Small intestine (tissue), 7 donors: Measurements from ENCODE around the gene TEC. TPM values are rescaled to one million over a fixed set of nuclear protein-coding genes. Genes with fewer than 3 reads are reported as not detected.

ENCODE experiments used
- DNase-seq, 2 donors: peaks; one replicate each; pipeline versions ENCODE4 v3.0.0 to v3.0.0-alpha.2; 2013
- FAIRE-seq: peaks from 2 replicates; lab custom pipeline; 2012; peaks lifted over from hg19 to GRCh38; lab: Jason Lieb, UNC
- H3K27ac ChIP-seq, 3 donors: one replicate each; pipeline ENCODE4 v1.5.1; 2013; ENCODE audit warnings: low read length in 2 of 3, mild to moderate bottlenecking in 2 of 3, control low read depth in 1 of 3, inconsistent platforms in 1 of 3, low read depth in 1 of 3, moderate library complexity in 1 of 3
- H3K27me3 ChIP-seq, 3 donors: one replicate each; pipeline ENCODE4 v1.6.1; 2013; ENCODE audit warnings: low read length in 3 of 3, inconsistent platforms in 1 of 3; ENCODE audit not compliant: control insufficient read depth in 3 of 3, insufficient read depth in 3 of 3
- H3K36me3 ChIP-seq, 3 donors: one replicate each; pipeline ENCODE4 v1.6.1; 2013; ENCODE audit warnings: low read length in 3 of 3, inconsistent platforms in 1 of 3, low read depth in 1 of 3, mild to moderate bottlenecking in 1 of 3, moderate library complexity in 1 of 3; ENCODE audit not compliant: control insufficient read depth in 3 of 3, insufficient read depth in 2 of 3
- H3K4me1 ChIP-seq, 3 donors: one replicate each; pipeline ENCODE4 v1.6.1; 2013; ENCODE audit warnings: low read length in 2 of 3, inconsistent platforms in 1 of 3, low read depth in 1 of 3, mild to moderate bottlenecking in 1 of 3, moderate library complexity in 1 of 3; ENCODE audit not compliant: control insufficient read depth in 3 of 3, insufficient read depth in 2 of 3
- H3K4me3 ChIP-seq, 3 donors: one replicate each; pipeline ENCODE4 v1.5.1; 2013; ENCODE audit warnings: low read length in 3 of 3, control low read depth in 1 of 3, inconsistent platforms in 1 of 3, low read depth in 1 of 3, mild to moderate bottlenecking in 1 of 3, moderate library complexity in 1 of 3
- H3K9me3 ChIP-seq, 2 donors: one replicate each; pipeline ENCODE4 v1.6.1; 2013; ENCODE audit warnings: low read depth in 1 of 2, low read length in 1 of 2; ENCODE audit not compliant: control insufficient read depth in 2 of 2, insufficient read depth in 1 of 2
- WGBS, 3 donors: extraction: QIAGEN DNeasy Blood & Tissue Kit; methylation state at CpG; one replicate each; pipeline ENCODE4 v1.1.7; 2013; 5-methylcytosine and 5-hydroxymethylcytosine counted together
- polyA plus RNA-seq, 4 donors: library from polyadenylated mRNA; stranded (reverse) in 3 of 4; unstranded in 1 of 4; fragments of 200-250 nt in 3 of 4; fragments of 120-200 nt in 1 of 4; gene quantifications; one replicate each; pipeline versions ENCODE4 v1.2.1 to v1.2.3, GENCODE V29; 2013
- donor health status: healthy with polysubstance abuse.
- donor health status: control.
- donor health status: control.
- donor health status: Bipolar disorder and iron deficiency.
- donor health status: healthy.

TEC gene
- polyA plus RNA-seq, 4 donors, result 1.3 to 4.5 (median 3.3) TPM

DNA sequence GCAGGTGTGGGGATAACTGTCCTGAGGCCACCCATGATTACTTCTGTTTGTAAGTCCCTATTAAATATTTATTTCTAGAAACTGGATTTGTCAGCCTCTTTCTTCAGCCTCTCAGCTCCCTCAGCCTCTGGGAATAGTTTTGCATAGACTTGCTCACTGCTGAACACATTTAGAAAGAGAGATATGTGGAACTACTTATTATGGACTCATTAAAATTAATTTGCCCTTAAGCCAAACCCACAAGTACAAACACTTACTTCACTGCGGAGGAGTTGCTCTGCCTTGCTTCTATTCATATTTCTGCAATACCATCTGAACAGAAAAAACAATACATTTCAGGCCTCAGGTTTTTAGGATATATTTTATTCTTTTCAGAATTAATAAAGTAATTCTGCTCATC lies 113.2 kb downstream of the TEC start:
- no peak for DNase-seq
- Histone ChIP-seq H3K4me1 (no peaks in the 10 kb centered on the region), H3K9me3 (peaks cover 0 to 20% of the 10 kb centered on the region in 2 donors), H3K36me3 (peaks cover 4 to 5% (median 5%) of the 10 kb centered on the region in 3 donors), H3K27me3 (no peaks in the 10 kb centered on the region), H3K27ac (no peak overlapping the region), H3K4me3 (no peak overlapping the region)
- no peak for FAIRE-seq
- whole genome bisulfite sequencing, 3 donors, result 92 to 94% (median 92%) methylated on average over 1 of the region's 1 CpG

GRCh38 chr4:48153791-48154550 lies 115.7 kb downstream of the TEC start:
- Histone ChIP-seq H3K4me3 (no peak overlapping the region), H3K9me3 (peaks cover 0 to 20% of the 10 kb centered on the region in 2 donors), H3K4me1 (no peaks in the 10 kb centered on the region), H3K27ac (no peak overlapping the region), H3K36me3 (peaks cover 4 to 5% (median 5%) of the 10 kb centered on the region in 3 donors), H3K27me3 (no peaks in the 10 kb centered on the region)
- DNase-seq, result no peak
- no peak for FAIRE-seq
- 82 to 94% (median 93%) methylated on average over 1 of the region's 1 CpG for WGBS, 3 donors

DNA sequence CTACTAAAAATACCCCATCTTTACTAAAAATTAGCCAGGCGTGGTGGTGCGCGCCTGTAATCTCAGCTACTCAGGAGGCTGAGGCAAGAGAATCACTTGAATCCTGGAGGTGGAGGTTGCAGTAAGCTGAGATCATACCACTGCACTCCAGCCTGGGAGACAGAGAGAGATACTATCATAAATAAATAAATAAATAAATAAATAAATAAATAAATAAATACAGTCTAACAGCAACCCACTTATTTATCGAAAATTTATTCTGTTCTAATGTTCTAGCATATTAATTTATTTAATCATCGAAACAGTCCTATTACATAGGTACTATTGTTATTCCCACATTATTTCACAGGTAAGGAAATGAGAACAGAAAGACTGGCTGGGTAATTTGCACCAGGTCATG lies 117.4 kb downstream of the TEC start:
- Histone ChIP-seq H3K27ac (no peak overlapping the region), H3K36me3 (peaks cover 4 to 5% (median 5%) of the 10 kb centered on the region in 3 donors), H3K4me3 (no peak overlapping the region), H3K4me1 (no peaks in the 10 kb centered on the region), H3K27me3 (no peaks in the 10 kb centered on the region), H3K9me3 (peaks cover 0 to 20% of the 10 kb centered on the region in 2 donors)
- FAIRE-seq (no peak), DNase-seq (no peak)
- 95 to 97% (median 96%) methylated on average over 5 of the region's 5 CpGs for WGBS, 3 donors

- H3K27ac ChIP-seq, result no peak overlapping the region
- H3K27me3 ChIP-seq, result no peaks in the 10 kb centered on the region
- H3K9me3 ChIP-seq, result peaks cover 0 to 9% of the 10 kb centered on the region in 2 donors
- no peak for FAIRE-seq
- 85 to 92% (median 88%) methylated on average over 3 of the region's 3 CpGs for WGBS, 3 donors
- no peak for DNase-seq
- H3K36me3 ChIP-seq, result peaks cover 0 to 5% (median 5%) of the 10 kb centered on the region in 3 donors
- no peaks in the 10 kb centered on the region for H3K4me1 ChIP-seq
- no peak overlapping the region for H3K4me3 ChIP-seq
These were observed 119.7 kb downstream of the TEC start for GRCh38 chr4:48149827-48150370.

DNA sequence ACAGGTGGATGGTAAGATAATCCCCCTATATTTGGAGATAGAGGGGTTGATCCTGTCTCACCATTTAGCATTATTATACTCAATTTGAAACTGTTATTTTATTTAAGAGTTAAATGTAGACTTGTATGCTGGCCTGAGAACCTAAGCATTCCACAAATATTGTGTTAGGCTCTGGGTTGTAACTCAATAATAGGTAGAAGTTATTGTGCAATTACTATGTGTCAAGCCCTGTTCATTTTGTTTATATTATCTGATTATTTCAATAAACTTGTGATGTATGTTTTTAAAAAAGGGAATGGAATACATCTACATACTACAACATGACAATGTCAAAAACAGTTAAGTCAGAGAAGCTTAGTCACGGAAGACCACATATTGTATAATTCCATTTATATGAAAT lies 122.0 kb downstream of the TEC start:
- H3K4me3 ChIP-seq, result no peak overlapping the region
- DNase-seq (no peak), FAIRE-seq (no peak)
- H3K4me1 ChIP-seq, result no peaks in the 10 kb centered on the region
- H3K27me3 ChIP-seq, result no peaks in the 10 kb centered on the region
- no peaks in the 10 kb centered on the region for H3K9me3 ChIP-seq
- peaks cover 0 to 5% (median 3%) of the 10 kb centered on the region in 3 donors for H3K36me3 ChIP-seq
- H3K27ac ChIP-seq, result no peak overlapping the region
- WGBS, 3 donors, result 92 to 100% (median 98%) methylated on average over 1 of the region's 1 CpG

- H3K27ac ChIP-seq, result no peak overlapping the region
- peaks cover 0 to 9% (median 3%) of the 10 kb centered on the region in 3 donors for H3K36me3 ChIP-seq
- no peak overlapping the region for H3K4me3 ChIP-seq
- H3K9me3 ChIP-seq, result no peaks in the 10 kb centered on the region
- peak; percentile 81 for FAIRE-seq
- DNase-seq, result peak; percentile 43 to 54
- 55 to 60% (median 59%) methylated on average over 2 of the region's 2 CpGs for WGBS, 3 donors
- no peaks in the 10 kb centered on the region for H3K27me3 ChIP-seq
- no peaks in the 10 kb centered on the region for H3K4me1 ChIP-seq
These were observed 128.6 kb downstream of the TEC start for GRCh38 chr4:48141048-48141447.

DNA sequence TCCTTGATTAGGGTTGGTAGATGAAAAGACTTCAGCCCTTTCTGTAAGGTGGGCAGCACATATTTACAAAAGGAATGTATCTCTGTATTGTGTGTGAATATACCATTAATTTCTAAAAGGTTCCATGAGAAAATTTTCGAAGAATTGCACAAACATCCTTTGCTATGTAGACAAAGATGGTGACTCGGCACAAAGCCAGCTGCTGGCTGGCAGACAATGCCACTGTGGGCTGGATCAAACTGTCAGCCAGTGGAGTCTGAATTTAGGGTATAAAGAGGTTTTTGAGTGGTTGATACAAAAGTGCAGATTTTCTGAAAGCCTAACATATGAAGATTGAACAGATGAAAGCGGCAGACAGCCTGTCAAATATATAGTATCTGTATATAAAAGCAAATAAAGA lies 129.9 kb downstream of the TEC start:
- WGBS, 3 donors, result 77 to 80% (median 77%) methylated on average over 3 of the region's 3 CpGs
- Histone ChIP-seq H3K4me3 (no peak overlapping the region), H3K9me3 (no peaks in the 10 kb centered on the region), H3K27me3 (no peaks in the 10 kb centered on the region), H3K36me3 (peaks cover 0 to 13% (median 0%) of the 10 kb centered on the region in 3 donors), H3K27ac (no peak overlapping the region), H3K4me1 (no peaks in the 10 kb centered on the region)
- DNase-seq (no peak), FAIRE-seq (no peak)

DNA sequence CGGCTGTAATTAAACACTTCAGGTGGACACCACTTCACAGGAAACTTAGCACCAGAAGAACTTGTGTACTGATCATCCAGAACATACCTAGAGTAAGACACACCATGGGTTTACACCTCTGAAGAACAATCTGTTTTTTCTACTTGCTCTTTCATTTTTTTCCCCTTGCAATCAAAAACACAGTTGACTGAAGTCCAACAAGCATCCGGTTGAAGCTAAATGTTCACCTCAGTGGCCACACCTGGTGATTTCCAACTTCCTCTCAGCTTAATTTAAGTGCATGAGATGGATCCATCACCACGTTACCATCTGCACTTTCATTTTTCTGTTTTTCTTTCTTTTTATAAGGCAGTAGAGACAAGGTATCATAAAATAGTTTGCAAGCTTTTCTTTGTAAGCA lies 130.7 kb downstream of the TEC start:
- peak; percentile 20 to 51 for DNase-seq
- 42 to 54% (median 51%) methylated on average over 3 of the region's 3 CpGs for WGBS, 3 donors
- Histone ChIP-seq H3K4me3 (no peak overlapping the region), H3K4me1 (no peaks in the 10 kb centered on the region), H3K27ac (peak overlapping the region in 1 of 3 donors; percentile 64), H3K27me3 (no peaks in the 10 kb centered on the region), H3K9me3 (no peaks in the 10 kb centered on the region), H3K36me3 (peaks cover 0 to 13% (median 0%) of the 10 kb centered on the region in 3 donors)
- no peak for FAIRE-seq
